HG02852 (cell line): ENCODE results near the gene CDH10.

ENCODE experiments used
- ATAC-seq: cut with Tn5 transposase; IDR thresholded peaks from one replicate; pipeline ENCODE4 v1.9.1; 2021; ENCODE audit warnings: mild to moderate bottlenecking, moderate library complexity; ENCODE audit not compliant: unreplicated experiment

CDH10 gene

GRCh38 chr5:24602188-24602587, 42.6 kb downstream of the CDH10 start:
- no peak for ATAC-seq

- ATAC-seq: no peak
Measured at GRCh38 chr5:24598956-24599355, 45.8 kb downstream of the CDH10 start.

GRCh38 chr5:24595329-24595728, 49.4 kb downstream of the CDH10 start:
- ATAC-seq: no peak

- ATAC-seq: no peak
Measured at GRCh38 chr5:24591426-24591825, 53.4 kb downstream of the CDH10 start.

- ATAC-seq: no peak
Measured at GRCh38 chr5:24589566-24589965, 55.2 kb downstream of the CDH10 start.

- no peak for ATAC-seq
Measured at GRCh38 chr5:24585751-24586150, 59.0 kb downstream of the CDH10 start.

- no peak for ATAC-seq
Measured at GRCh38 chr5:24571302-24571701, 73.5 kb downstream of the CDH10 start.

- ATAC-seq: no peak
Measured at GRCh38 chr5:24566933-24567332, 77.8 kb downstream of the CDH10 start.

GRCh38 chr5:24555229-24555628, 89.5 kb downstream of the CDH10 start:
- no peak for ATAC-seq

- no peak for ATAC-seq
Measured at GRCh38 chr5:24547132-24547531, 97.6 kb downstream of the CDH10 start.

- no peak for ATAC-seq
Measured at GRCh38 chr5:24539613-24540012, 105.2 kb downstream of the CDH10 start.

GRCh38 chr5:24538346-24538745, 106.4 kb downstream of the CDH10 start:
- no peak for ATAC-seq

GRCh38 chr5:24535646-24536045, 109.1 kb downstream of the CDH10 start:
- ATAC-seq: no peak

GRCh38 chr5:24530906-24531305, 113.9 kb downstream of the CDH10 start:
- ATAC-seq: no peak

- no peak for ATAC-seq
Measured at GRCh38 chr5:24525414-24525813, 119.4 kb downstream of the CDH10 start.

GRCh38 chr5:24512423-24512822, 132.4 kb downstream of the CDH10 start:
- ATAC-seq: no peak

GRCh38 chr5:24510523-24510988, 134.2 kb downstream of the CDH10 start:
- no peak for ATAC-seq

GRCh38 chr5:24509943-24510342, 134.8 kb downstream of the CDH10 start:
- ATAC-seq: no peak

GRCh38 chr5:24505258-24505657, 139.5 kb downstream of the CDH10 start:
- ATAC-seq: no peak

GRCh38 chr5:24497591-24498157, 147.1 kb downstream of the CDH10 start:
- no peak for ATAC-seq

- ATAC-seq: no peak
Measured at GRCh38 chr5:24497145-24497544, 147.6 kb downstream of the CDH10 start.

GRCh38 chr5:24496268-24496667, 148.5 kb downstream of the CDH10 start:
- no peak for ATAC-seq

GRCh38 chr5:24492229-24492628, 152.5 kb downstream of the CDH10 start:
- ATAC-seq: no peak
